Mucosa of rectum (tissue), 2 donors: Measurements from ENCODE around the gene ZFAND3.
A peak's percentile ranks its signal among the peaks of the same experiment; 100 is the strongest.

Experiments used
- H3K27ac ChIP-seq, 2 donors: one replicate each; pipeline ENCODE4 v1.7.0; 2013; ENCODE audit warnings: inconsistent platforms in 2 of 2, low read depth in 2 of 2, low read length in 2 of 2
- H3K27me3 ChIP-seq, 2 donors: one replicate each; pipeline ENCODE4 v1.7.0; 2013; ENCODE audit warnings: low read length in 2 of 2; ENCODE audit not compliant: control insufficient read depth in 2 of 2, insufficient read depth in 2 of 2
- H3K36me3 ChIP-seq, 2 donors: one replicate each; pipeline ENCODE4 v1.7.0; 2013; ENCODE audit warnings: low read length in 2 of 2; ENCODE audit not compliant: control insufficient read depth in 2 of 2, insufficient read depth in 2 of 2
- H3K4me1 ChIP-seq, 2 donors: one replicate each; pipeline ENCODE4 v1.7.0; 2013; ENCODE audit warnings: low read length in 2 of 2, mild to moderate bottlenecking in 1 of 2; ENCODE audit not compliant: control insufficient read depth in 2 of 2, insufficient read depth in 2 of 2
- H3K4me3 ChIP-seq, 2 donors: one replicate each; pipeline ENCODE4 v1.7.0; 2013; ENCODE audit warnings: low read length in 2 of 2
- H3K9ac ChIP-seq, 2 donors: one replicate each; pipeline ENCODE4 v1.7.0; 2013; ENCODE audit warnings: low read length in 2 of 2, low read depth in 1 of 2, mild to moderate bottlenecking in 1 of 2
- H3K9me3 ChIP-seq, 2 donors: one replicate each; pipeline ENCODE4 v1.7.0; 2013; ENCODE audit warnings: low read length in 2 of 2; ENCODE audit not compliant: control insufficient read depth in 2 of 2
- donor health status: healthy.
- donor health status: Normal muscosa, but diverticular disease.

The ZFAND3 gene

GRCh38 chr6:37814374-37814773 is 5.2 kb upstream of the ZFAND3 start:
- peaks cover 2 to 6% of the 10 kb centered on the region in 2 donors for H3K4me1 ChIP-seq
- no peaks in the 10 kb centered on the region for H3K9me3 ChIP-seq
- no peak overlapping the region for H3K4me3 ChIP-seq
- no peak overlapping the region for H3K9ac ChIP-seq
- no peaks in the 10 kb centered on the region for H3K27me3 ChIP-seq
- H3K27ac ChIP-seq = no peak overlapping the region
- H3K36me3 ChIP-seq = no peaks in the 10 kb centered on the region

GRCh38 chr6:37816599-37817375 is 2.7 kb upstream of the ZFAND3 start:
- no peaks in the 10 kb centered on the region for H3K36me3 ChIP-seq
- H3K27me3 ChIP-seq = no peaks in the 10 kb centered on the region
- H3K9ac ChIP-seq = no peak overlapping the region
- H3K9me3 ChIP-seq = no peaks in the 10 kb centered on the region
- no peak overlapping the region for H3K27ac ChIP-seq
- no peak overlapping the region for H3K4me3 ChIP-seq
- peaks cover 16 to 17% of the 10 kb centered on the region in 2 donors for H3K4me1 ChIP-seq

- Histone ChIP-seq H3K9ac (peak overlapping the region; percentile 87 to 98), H3K27me3 (no peaks in the 10 kb centered on the region), H3K9me3 (no peaks in the 10 kb centered on the region), H3K4me1 (peaks cover 32 to 34% of the 10 kb centered on the region in 2 donors), H3K36me3 (no peaks in the 10 kb centered on the region), H3K27ac (peak overlapping the region; percentile 93 to 95), H3K4me3 (peak overlapping the region; percentile 92 to 95)
Measured at GRCh38 chr6:37818536-37819176, 871 bp upstream of the ZFAND3 start.

- H3K9me3 ChIP-seq = no peaks in the 10 kb centered on the region
- peak overlapping the region; percentile 60 to 70 for H3K9ac ChIP-seq
- H3K4me3 ChIP-seq = peak overlapping the region; percentile 89 to 95
- H3K27ac ChIP-seq = peak overlapping the region; percentile 93 to 95
- no peaks in the 10 kb centered on the region for H3K36me3 ChIP-seq
- H3K4me1 ChIP-seq = peaks cover 34 to 35% of the 10 kb centered on the region in 2 donors
- H3K27me3 ChIP-seq = no peaks in the 10 kb centered on the region
Measured at GRCh38 chr6:37819802-37820717, 533 bp downstream of the ZFAND3 start.

- H3K4me3 ChIP-seq = peak overlapping the region; percentile 71 to 89
- no peaks in the 10 kb centered on the region for H3K9me3 ChIP-seq
- peak overlapping the region; percentile 60 to 70 for H3K9ac ChIP-seq
- no peaks in the 10 kb centered on the region for H3K27me3 ChIP-seq
- no peaks in the 10 kb centered on the region for H3K36me3 ChIP-seq
- H3K27ac ChIP-seq = peak overlapping the region; percentile 67 to 95
- peaks cover 34 to 35% of the 10 kb centered on the region in 2 donors for H3K4me1 ChIP-seq
Measured at GRCh38 chr6:37820718-37821079, 1.2 kb downstream of the ZFAND3 start.

- Histone ChIP-seq H3K27ac (peak overlapping the region in 1 of 2 donors; percentile 77), H3K9me3 (no peaks in the 10 kb centered on the region), H3K4me1 (peaks cover 34 to 41% of the 10 kb centered on the region in 2 donors), H3K9ac (no peak overlapping the region), H3K36me3 (no peaks in the 10 kb centered on the region), H3K4me3 (peak overlapping the region; percentile 71 to 89), H3K27me3 (no peaks in the 10 kb centered on the region)
Measured at GRCh38 chr6:37821446-37821845, 1.9 kb downstream of the ZFAND3 start.

GRCh38 chr6:37822851-37823682 is 3.5 kb downstream of the ZFAND3 start:
- peak overlapping the region; percentile 51 to 62 for H3K4me3 ChIP-seq
- H3K27ac ChIP-seq = peak overlapping the region; percentile 89 to 96
- peak overlapping the region; percentile 5 to 66 for H3K9ac ChIP-seq
- no peaks in the 10 kb centered on the region for H3K9me3 ChIP-seq
- H3K36me3 ChIP-seq = no peaks in the 10 kb centered on the region
- H3K4me1 ChIP-seq = peaks cover 43 to 46% of the 10 kb centered on the region in 2 donors
- no peaks in the 10 kb centered on the region for H3K27me3 ChIP-seq

- Histone ChIP-seq H3K4me1 (peaks cover 42 to 46% of the 10 kb centered on the region in 2 donors), H3K9me3 (no peaks in the 10 kb centered on the region), H3K9ac (no peak overlapping the region), H3K4me3 (no peak overlapping the region), H3K36me3 (no peaks in the 10 kb centered on the region), H3K27me3 (no peaks in the 10 kb centered on the region), H3K27ac (peak overlapping the region; percentile 89 to 96)
Measured at GRCh38 chr6:37824170-37824569, 4.6 kb downstream of the ZFAND3 start.

GRCh38 chr6:37826188-37826587 is 6.7 kb downstream of the ZFAND3 start:
- Histone ChIP-seq H3K27ac (no peak overlapping the region), H3K36me3 (no peaks in the 10 kb centered on the region), H3K4me3 (no peak overlapping the region), H3K9ac (no peak overlapping the region), H3K27me3 (no peaks in the 10 kb centered on the region), H3K9me3 (no peaks in the 10 kb centered on the region), H3K4me1 (peaks cover 34 to 40% of the 10 kb centered on the region in 2 donors)
